K562 (cell line): ENCODE data around the gene ZCCHC14. TPM values are rescaled to one million over a fixed set of nuclear protein-coding genes. Genes with fewer than 3 reads are reported as not detected.

Experiments
- ATAC-seq: fragments of 200-7000 bp; cut with Tn5 transposase; 3 replicates; pipeline ENCODE4 v1.9.1; 2020; ENCODE audit warnings: moderate library complexity
- BruUV-seq: library from RNA; stranded (reverse); fragments of 400-500 nt; replicated peaks from 2 replicates; lab custom pipeline; 2021; lab: Mats Ljungman, UMichigan
- CTCF ChIA-PET: fragments of 300-600 bp; formaldehyde crosslinking; extraction: SDS; loops from one replicate; lab custom pipeline; 2021; ENCODE audit warnings: low intra/inter-chr PET ratio; lab: Yijun Ruan, JAX
- POLR2A ChIA-PET: fragments of 300-600, 350-650 bp; sonication (Branson Sonifier 250); formaldehyde crosslinking; extraction: SDS; loops from one replicate; lab custom pipeline; 2021; ENCODE audit warnings: antibody characterized with exemption, inconsistent platforms; lab: Yijun Ruan, JAX
- DNase-seq, 4 experiments: peaks; one replicate each; pipeline versions ENCODE4 v3.0.0 to v3.0.0-alpha.2; 2011 to 2018; ENCODE audit warnings: low spot score in 3 of 4, mixed read lengths in 3 of 4; ENCODE audit errors: extremely low read depth in 1 of 4
- FAIRE-seq: peaks from 2 replicates; lab custom pipeline; 2011; peaks lifted over from hg19 to GRCh38; lab: Jason Lieb, UNC
- H2AFZ ChIP-seq: 2 replicates; pipeline ENCODE4 v1.6.0; 2011; ENCODE audit warnings: low read depth, low read length, control low read depth, inconsistent platforms
- H3K27ac ChIP-seq: fragments of 200-600 bp; 3 replicates; pipeline ENCODE4 v1.8.0; 2011; ENCODE audit warnings: low read depth, mild to moderate bottlenecking, control low read depth, inconsistent platforms, low read length, moderate library complexity, mixed read lengths; ENCODE audit errors: extremely low read depth
- H3K27me3 ChIP-seq, 2 experiments: fragments of 300-600 bp in 1 of 2; 2 replicates in 1 of 2; 3 replicates in 1 of 2; pipeline versions ENCODE4 v1.6.0 to v1.8.0; 2011; ENCODE audit warnings: inconsistent platforms in 2 of 2, low read length in 2 of 2, mild to moderate bottlenecking in 1 of 2, mixed read lengths in 1 of 2, moderate library complexity in 1 of 2; ENCODE audit not compliant: control insufficient read depth in 2 of 2, insufficient read depth in 2 of 2
- H3K36me3 ChIP-seq: fragments of 300-600 bp; 3 replicates; pipeline ENCODE4 v1.8.0; 2011; ENCODE audit warnings: mild to moderate bottlenecking, low read length, inconsistent platforms; ENCODE audit not compliant: control insufficient read depth, insufficient read depth
- H3K4me1 ChIP-seq, 2 experiments: fragments of 200-600 bp in 1 of 2; replicated peaks in 1 of 2; 2 replicates in 1 of 2; 3 replicates in 1 of 2; pipeline versions ENCODE4 v1.5.1 to v1.8.0; 2011; ENCODE audit warnings: inconsistent platforms in 2 of 2, low read length in 2 of 2, mild to moderate bottlenecking in 1 of 2, mixed read lengths in 1 of 2, moderate library complexity in 1 of 2; ENCODE audit not compliant: control insufficient read depth in 2 of 2, insufficient read depth in 2 of 2
- H3K4me2 ChIP-seq: 2 replicates; pipeline ENCODE4 v1.6.1; 2011; ENCODE audit warnings: low read length, control low read depth, inconsistent platforms, mixed read lengths; ENCODE audit not compliant: insufficient read depth
- H3K4me3 ChIP-seq: fragments of 200-600 bp; sonication (generic), shearing (Covaris generic); 2 replicates; pipeline ENCODE4 v1.5.1; 2016; ENCODE audit warnings: control low read depth, inconsistent platforms
- H3K79me2 ChIP-seq: fragments of 200-600 bp; 3 replicates; pipeline ENCODE4 v1.8.0; 2011; ENCODE audit warnings: low read length, inconsistent platforms; ENCODE audit not compliant: control insufficient read depth, insufficient read depth
- H3K9ac ChIP-seq, 2 experiments: 2 replicates each; pipeline versions ENCODE4 v1.6.0 to v1.6.1; 2011; ENCODE audit warnings: low read depth in 2 of 2, low read length in 2 of 2, control low read depth in 1 of 2, inconsistent platforms in 1 of 2, mild to moderate bottlenecking in 1 of 2, mixed read lengths in 1 of 2; ENCODE audit not compliant: insufficient read depth in 1 of 2
- H3K9me1 ChIP-seq: one replicate; pipeline ENCODE4 v1.6.0; 2011; ENCODE audit warnings: inconsistent platforms, mild to moderate bottlenecking, low read length, moderate library complexity; ENCODE audit not compliant: control insufficient read depth, insufficient read depth
- H3K9me3 ChIP-seq: replicated peaks from 2 replicates; pipeline ENCODE4 v1.5.1; 2011; ENCODE audit warnings: low read depth, low read length, inconsistent platforms; ENCODE audit not compliant: control insufficient read depth, insufficient read depth
- H4K20me1 ChIP-seq: replicated peaks from 2 replicates; pipeline ENCODE4 v1.6.1; 2011; ENCODE audit warnings: low read length, inconsistent platforms, mixed read lengths; ENCODE audit not compliant: control insufficient read depth, insufficient read depth
- IFI16 ChIP-seq: fragments of 250-450 bp; sonication (Bioruptor Pico); IDR thresholded peaks from 2 replicates; pipeline ENCODE4 v2.1.2; 2022; ENCODE audit warnings: mild to moderate bottlenecking, inconsistent platforms
- JUNB ChIP-seq: fragments of 450-650 bp; formaldehyde crosslinking; conservative IDR thresholded peaks from 2 replicates; pipeline ENCODE4 v1.4.0; 2020; ENCODE audit warnings: mild to moderate bottlenecking
- PRDM10 ChIP-seq: fragments of 450-650 bp; IDR thresholded peaks from 2 replicates; pipeline ENCODE4 v1.6.1; 2018; ENCODE audit not compliant: partially characterized antibody
- USF1 ChIP-seq: sonication (generic); formaldehyde crosslinking; IDR thresholded peaks from 2 replicates; pipeline ENCODE4 v1.9.0; 2022; ENCODE audit warnings: mild to moderate bottlenecking, missing genetic modification reagents
- ZBTB33 ChIP-seq: sonication (generic); formaldehyde crosslinking; IDR thresholded peaks from 2 replicates; pipeline ENCODE4 v1.8.1; 2023; ENCODE audit warnings: mild to moderate bottlenecking, missing genetic modification reagents
- ZNF12 ChIP-seq: sonication (generic); formaldehyde crosslinking; IDR thresholded peaks from 2 replicates; pipeline ENCODE4 v1.4.0; 2020; ENCODE audit warnings: mild to moderate bottlenecking, missing genetic modification reagents
- ZNF134 ChIP-seq: fragments of 250-450 bp; sonication (Bioruptor Pico); conservative IDR thresholded peaks from 2 replicates; pipeline ENCODE4 v1.4.0; 2020
- ZSCAN29 ChIP-seq: fragments of 450-650 bp; IDR thresholded peaks from 2 replicates; pipeline ENCODE4 v1.6.1; 2017
- WGBS: fragments of 100-300 bp; shearing (Covaris generic); methylation state at CpG from one replicate; pipeline ENCODE4 v1.1.6; 2016; ENCODE audit warnings: low coverage, mixed read lengths; ENCODE audit not compliant: insufficient coverage; ENCODE audit errors: missing lambda C conversion rate; 5-methylcytosine and 5-hydroxymethylcytosine counted together
- in situ Hi-C: fragments of 300-500 bp; cut with MboI; formaldehyde crosslinking; loops from 4 replicates; pipeline ENCODE4 v1.15.0; 2018; ENCODE audit warnings: inconsistent platforms, mixed read lengths
- intact Hi-C: fragments of 100-400 bp; cut with micrococcal nuclease; formaldehyde crosslinking; loops from 2 replicates; pipeline ENCODE4 v1.14.2; 2022
- polyA plus RNA-seq, 8 experiments: library from polyadenylated mRNA; depleted of rRNA in 4 of 8; stranded (reverse) in 5 of 8; unstranded in 3 of 8; fragments of >200 nt; fragmentation: Nextera tagmentation in 2 of 8; fragmentation: Illumina TruSeq in 1 of 8; extraction: Ambion mirVana in 2 of 8; extraction: Trizol in 1 of 8; gene quantifications; 2 replicates each; pipeline versions ENCODE4 v1.2.1 to v1.2.3, GENCODE V29; 2011 to 2014; ENCODE audit warnings: inconsistent platforms in 1 of 8, missing spikeins in 1 of 8
- total RNA-seq, 7 experiments: library from RNA; depleted of rRNA in 6 of 7; stranded (reverse); fragments of >200 nt in 6 of 7; fragmentation: Illumina TruSeq in 2 of 7; extraction: Trizol in 2 of 7; gene quantifications; 2 replicates each; pipeline versions ENCODE4 v1.2.1 to v1.2.3, GENCODE V29; 2011 to 2021; ENCODE audit warnings: low replicate concordance in 1 of 7

ZCCHC14 gene
- total and polyA plus RNA-seq, 9 of the 15 experiments (the other 6 are each of a cell fraction or from before 2014, with no cell fraction given): 1.5 to 12.4 (median 2.9) TPM

GRCh38 chr16:87410968-87411367 is 81.9 kb downstream of the ZCCHC14 start:
- no peaks in the 10 kb centered on the region for H3K27me3 ChIP-seq
- H3K27ac ChIP-seq: no peak overlapping the region
- no peak overlapping the region for H3K4me2 ChIP-seq
- WGBS: 86% methylated on average over 14 of the region's 14 CpGs
- H3K4me1 ChIP-seq: peaks cover 0 to 5% of the 10 kb centered on the region in 2 experiments; a peak in 1 of 5 replicates
- ChIA-PET POLR2A (no interaction called here), CTCF (no interaction called here)
- no peaks in the 10 kb centered on the region for H3K9me1 ChIP-seq
- TF ChIP-seq ZNF134 (CRISPR knock-in tag) (no peak), ZNF12 (CRISPR knock-in tag) (no peak), ZSCAN29 (no peak), PRDM10 (no peak), ZBTB33 (peak; percentile 86), IFI16 (CRISPR knock-in tag) (no peak), USF1 (CRISPR knock-in tag) (no peak), JUNB (CRISPR knock-in tag) (no peak)
- intact Hi-C loops: loop anchor here (10.0 kb wide), 1 partner anchor 154 kb away; no protein-coding TSS in a partner anchor
- 0 out of 2 replicates have a peak, but pooled peaks cover 3% of the 10 kb centered on the region for H4K20me1 ChIP-seq
- H3K79me2 ChIP-seq: no peaks in the 10 kb centered on the region
- no peak overlapping the region for H3K4me3 ChIP-seq
- in situ Hi-C loops: no loop called here
- H3K9me3 ChIP-seq: no peaks in the 10 kb centered on the region
- no TSS peak for BruUV-seq
- peaks cover 49% of the 10 kb centered on the region; the same call in 2 of the 3 replicates for H3K36me3 ChIP-seq
- H3K9ac ChIP-seq: no peak overlapping the region
- no peak overlapping the region for H2AFZ ChIP-seq
- peak; percentile 60; the same call in 2 of the 3 replicates for ATAC-seq
- FAIRE-seq: no peak
- no peak for DNase-seq
